ENCODE measurements around the gene MFAP2. TPM values are rescaled to one million over a fixed set of nuclear protein-coding genes. Genes with fewer than 3 reads are reported as not detected.
"Not testable (repeated sequence)": the region's sequence is repeated elsewhere in the genome, so short reads cannot be mapped to it uniquely, and the experiment has no call there.

Gene MFAP2
- total RNA-seq, 4 donors from 2014 or later = 1.1 to 5.6 (median 3.5) TPM; not detected in 1

- Histone ChIP-seq H3K4me1 (no peaks in the 10 kb centered on the region), H3K9me3 (no peaks in the 10 kb centered on the region), H3K4me3 (no peak overlapping the region), H3K27ac (no peak overlapping the region), H3K27me3 (no peaks in the 10 kb centered on the region), H3K36me3 (no peaks in the 10 kb centered on the region)
- 80 to 100% methylated on average over 2 to 46 of the region's 51 CpGs for WGBS, 2 donors (ENCODE audit: low coverage in 1 of 2)
- intact Hi-C loops (cut with DNase I; ENCODE audit: low total_unique reads) = no loop called here
- TF ChIP-seq POLR2AphosphoS5 (IDR thresholded peaks at IDR 0.05) (no peak), EP300 (IDR thresholded peaks at IDR 0.05; ENCODE audit: low read depth) (no peak), CTCF (IDR thresholded peaks at IDR 0.05) (no peak), POLR2A (IDR thresholded peaks at IDR 0.05) (no peak)
- no peak for DNase-seq
- in situ Hi-C loops (cut with MboI; ENCODE audit: low pct_ligation_motif_present in 1 of 4, low pct_unique_long_range_greater_than_20kb in 1 of 4, low sequenced_read_pairs in 3 of 4) = no loop called here
Observed at GRCh38 chr1:16938351-16939321, 41.8 kb downstream of the MFAP2 start.

GRCh38 chr1:16936580-16936979, 43.8 kb downstream of the MFAP2 start:
- WGBS, 2 donors (ENCODE audit: low coverage in 1 of 2) = 91 to 100% methylated on average over 1 to 16 of the region's 16 CpGs
- H3K27me3 ChIP-seq; H3K9me3 ChIP-seq; H3K27ac ChIP-seq; intact Hi-C loops (cut with DNase I; ENCODE audit: low total_unique reads); H3K4me1 ChIP-seq; H3K4me3 ChIP-seq; DNase-seq; H3K36me3 ChIP-seq; in situ Hi-C loops (cut with MboI; ENCODE audit: low pct_ligation_motif_present in 1 of 4, low pct_unique_long_range_greater_than_20kb in 1 of 4, low sequenced_read_pairs in 3 of 4): not testable (repeated sequence)

- H3K27ac ChIP-seq; H3K4me1 ChIP-seq; H3K36me3 ChIP-seq; H3K9me3 ChIP-seq; DNase-seq; intact Hi-C loops (cut with DNase I; ENCODE audit: low total_unique reads); H3K27me3 ChIP-seq; H3K4me3 ChIP-seq; in situ Hi-C loops (cut with MboI; ENCODE audit: low pct_ligation_motif_present in 1 of 4, low pct_unique_long_range_greater_than_20kb in 1 of 4, low sequenced_read_pairs in 3 of 4): not testable (repeated sequence)
Observed at GRCh38 chr1:16933945-16934344, 46.5 kb downstream of the MFAP2 start.

GRCh38 chr1:16931206-16931934, 49.0 kb downstream of the MFAP2 start:
- WGBS, 2 donors (ENCODE audit: low coverage in 1 of 2) = 66 to 81% methylated on average over 7 to 18 of the region's 18 CpGs
- H3K4me3 ChIP-seq; in situ Hi-C loops (cut with MboI; ENCODE audit: low pct_ligation_motif_present in 1 of 4, low pct_unique_long_range_greater_than_20kb in 1 of 4, low sequenced_read_pairs in 3 of 4); H3K36me3 ChIP-seq; DNase-seq; H3K27ac ChIP-seq; intact Hi-C loops (cut with DNase I; ENCODE audit: low total_unique reads); H3K9me3 ChIP-seq; H3K27me3 ChIP-seq; H3K4me1 ChIP-seq: not testable (repeated sequence)

GRCh38 chr1:16929146-16930041, 51.0 kb downstream of the MFAP2 start:
- 78 to 87% methylated on average over 7 to 24 of the region's 24 CpGs for WGBS, 2 donors (ENCODE audit: low coverage in 1 of 2)
- intact Hi-C loops (cut with DNase I; ENCODE audit: low total_unique reads); DNase-seq; H3K36me3 ChIP-seq; H3K27ac ChIP-seq; H3K4me1 ChIP-seq; H3K27me3 ChIP-seq; H3K9me3 ChIP-seq; H3K4me3 ChIP-seq: not testable (repeated sequence)
- in situ Hi-C loops (cut with MboI; ENCODE audit: low pct_ligation_motif_present in 1 of 4, low pct_unique_long_range_greater_than_20kb in 1 of 4, low sequenced_read_pairs in 3 of 4) = loop anchor here in 1 of 4 donors (10.0 kb wide), 1 partner anchor 205 kb away; no protein-coding TSS in a partner anchor
